Activated naive CD8-positive, alpha-beta T cell treated with anti-CD3 and anti-CD28 coated beads, Interleukin-2, amount 10 ng/mL, durations not matched to agents 7 days and 5 days (primary cell): ENCODE data around the gene FBF1. TPM values are rescaled to one million over a fixed set of nuclear protein-coding genes. Genes with fewer than 3 reads are reported as not detected.
A peak's percentile ranks its signal among the peaks of the same experiment; 100 is the strongest.
"Not testable (repeated sequence)": the region's sequence is repeated elsewhere in the genome, so short reads cannot be mapped to it uniquely, and the experiment has no call there.

Experiments
- ATAC-seq: fragments of 150-1000 bp; cut with Tn5 transposase; one replicate; pipeline ENCODE4 v1.10.0; 2021; ENCODE audit warnings: low read depth, moderate library complexity
- POLR2A ChIA-PET: fragments of 350-600 bp; sonication (Branson Sonifier 250); formaldehyde crosslinking; loops from one replicate; lab custom pipeline; 2021; ENCODE audit warnings: antibody characterized with exemption; lab: Charles Lee
- DNase-seq: peaks from one replicate; pipeline ENCODE4 v3.0.0; 2021
- H3K27ac Mint-ChIP-seq: one replicate; pipeline ENCODE4 v1.8.0; 2022; ENCODE audit warnings: mild to moderate bottlenecking, mixed read lengths
- H3K27me3 Mint-ChIP-seq: one replicate; pipeline ENCODE4 v1.8.0; 2022; ENCODE audit warnings: mild to moderate bottlenecking, moderate library complexity, mixed read lengths
- H3K36me3 Mint-ChIP-seq: one replicate; pipeline ENCODE4 v1.8.0; 2021; ENCODE audit warnings: mild to moderate bottlenecking, mixed read lengths
- H3K4me1 Mint-ChIP-seq: one replicate; pipeline ENCODE4 v1.8.0; 2021; ENCODE audit warnings: mixed read lengths
- H3K4me3 Mint-ChIP-seq: one replicate; pipeline ENCODE4 v1.8.0; 2022; ENCODE audit warnings: mild to moderate bottlenecking, moderate library complexity, mixed read lengths
- H3K9me3 Mint-ChIP-seq: one replicate; pipeline ENCODE4 v1.8.0; 2021; ENCODE audit warnings: mixed read lengths
- total RNA-seq, 2 experiments: library from RNA; stranded (reverse); gene quantifications; one replicate each; pipeline ENCODE4 v1.2.3, GENCODE V29; 2021

Gene FBF1
- total RNA-seq, 2 experiments from 2014 or later, result 28.5 to 36.0 TPM

GRCh38 chr17:75970626-75971025 lies 29.8 kb upstream of the FBF1 start:
- Mint-ChIP-seq H3K36me3 (peaks cover 11% of the 10 kb centered on the region), H3K27me3 (no peaks in the 10 kb centered on the region), H3K27ac (no peak overlapping the region), H3K4me1 (peaks cover 5% of the 10 kb centered on the region), H3K9me3 (no peaks in the 10 kb centered on the region), H3K4me3 (no peak overlapping the region)
- DNase-seq, result no peak
- ATAC-seq, result no peak
- POLR2A ChIA-PET, result no interaction called here

GRCh38 chr17:75970011-75970523 lies 29.2 kb upstream of the FBF1 start:
- POLR2A ChIA-PET, result no interaction called here
- H3K9me3 Mint-ChIP-seq, result no peaks in the 10 kb centered on the region
- ATAC-seq (no peak), DNase-seq (no peak)
- peaks cover 11% of the 10 kb centered on the region for H3K36me3 Mint-ChIP-seq
- no peak overlapping the region for H3K27ac Mint-ChIP-seq
- peaks cover 3% of the 10 kb centered on the region for H3K4me1 Mint-ChIP-seq
- H3K4me3 Mint-ChIP-seq, result no peak overlapping the region
- H3K27me3 Mint-ChIP-seq, result no peaks in the 10 kb centered on the region

- H3K4me1 Mint-ChIP-seq, H3K27me3 Mint-ChIP-seq, H3K4me3 Mint-ChIP-seq, ATAC-seq, H3K9me3 Mint-ChIP-seq, DNase-seq, H3K27ac Mint-ChIP-seq, POLR2A ChIA-PET: not testable (repeated sequence)
- H3K36me3 Mint-ChIP-seq, result peaks cover 11% of the 10 kb centered on the region
Measured at GRCh38 chr17:75969044-75969443, 28.2 kb upstream of the FBF1 start.

- POLR2A ChIA-PET, result interaction anchor here (0.6 to 0.8 kb wide), 2 partner anchors 13 to 90 kb away, joined by 3 to 4 read pairs; partner anchors contain the start of genes ACOX1 and TEN1
- no peak for ATAC-seq
- Mint-ChIP-seq H3K27me3 (no peaks in the 10 kb centered on the region), H3K4me1 (no peaks in the 10 kb centered on the region), H3K9me3 (no peaks in the 10 kb centered on the region), H3K27ac (no peak overlapping the region), H3K36me3 (peaks cover 3% of the 10 kb centered on the region), H3K4me3 (no peak overlapping the region)
- DNase-seq, result no peak
Measured at GRCh38 chr17:75965468-75965867, 24.6 kb upstream of the FBF1 start.

GRCh38 chr17:75959839-75960511 lies 19.1 kb upstream of the FBF1 start:
- Mint-ChIP-seq H3K9me3 (no peaks in the 10 kb centered on the region), H3K4me3 (no peak overlapping the region), H3K27me3 (no peaks in the 10 kb centered on the region), H3K36me3 (peaks cover 11% of the 10 kb centered on the region), H3K27ac (no peak overlapping the region), H3K4me1 (no peaks in the 10 kb centered on the region)
- no peak for DNase-seq
- ATAC-seq, result no peak
- POLR2A ChIA-PET, result no interaction called here

GRCh38 chr17:75959051-75959838 lies 18.4 kb upstream of the FBF1 start:
- DNase-seq, result no peak
- Mint-ChIP-seq H3K36me3 (peaks cover 10% of the 10 kb centered on the region), H3K4me3 (no peak overlapping the region), H3K4me1 (no peaks in the 10 kb centered on the region), H3K27me3 (no peaks in the 10 kb centered on the region), H3K27ac (no peak overlapping the region), H3K9me3 (no peaks in the 10 kb centered on the region)
- POLR2A ChIA-PET, result no interaction called here
- no peak for ATAC-seq

GRCh38 chr17:75950855-75951554 lies 10.2 kb upstream of the FBF1 start:
- peaks cover 13% of the 10 kb centered on the region for H3K4me1 Mint-ChIP-seq
- peak overlapping the region; percentile 83 for H3K27ac Mint-ChIP-seq
- H3K4me3 Mint-ChIP-seq, result peak overlapping the region; percentile 40
- H3K36me3 Mint-ChIP-seq, result peaks cover 26% of the 10 kb centered on the region
- H3K9me3 Mint-ChIP-seq, result no peaks in the 10 kb centered on the region
- H3K27me3 Mint-ChIP-seq, result no peaks in the 10 kb centered on the region
- DNase-seq, result no peak
- peak; percentile 65 for ATAC-seq
- POLR2A ChIA-PET, result interaction anchor here (0.6 to 0.7 kb wide), 3 partner anchors 25 to 35 kb away, joined by 3 to 7 read pairs (median 3); no protein-coding TSS in a partner anchor

- ATAC-seq (no peak), DNase-seq (no peak)
- Mint-ChIP-seq H3K27ac (no peak overlapping the region), H3K4me3 (no peak overlapping the region), H3K36me3 (peaks cover 22% of the 10 kb centered on the region), H3K4me1 (peaks cover 13% of the 10 kb centered on the region), H3K27me3 (no peaks in the 10 kb centered on the region), H3K9me3 (no peaks in the 10 kb centered on the region)
- POLR2A ChIA-PET, result no interaction called here
Measured at GRCh38 chr17:75950421-75950820, 9.6 kb upstream of the FBF1 start.

GRCh38 chr17:75945211-75945610 lies 4.4 kb upstream of the FBF1 start:
- H3K36me3 Mint-ChIP-seq, result peaks cover 8% of the 10 kb centered on the region
- DNase-seq (no peak), ATAC-seq (no peak)
- H3K4me3 Mint-ChIP-seq, result no peak overlapping the region
- H3K9me3 Mint-ChIP-seq, result no peaks in the 10 kb centered on the region
- no peak overlapping the region for H3K27ac Mint-ChIP-seq
- POLR2A ChIA-PET, result no interaction called here
- no peaks in the 10 kb centered on the region for H3K27me3 Mint-ChIP-seq
- peaks cover 8% of the 10 kb centered on the region for H3K4me1 Mint-ChIP-seq

GRCh38 chr17:75943491-75943890 lies 2.6 kb upstream of the FBF1 start:
- Mint-ChIP-seq H3K36me3 (peaks cover 6% of the 10 kb centered on the region), H3K4me3 (no peak overlapping the region), H3K9me3 (no peaks in the 10 kb centered on the region), H3K27me3 (no peaks in the 10 kb centered on the region), H3K4me1 (peaks cover 8% of the 10 kb centered on the region), H3K27ac (no peak overlapping the region)
- ATAC-seq (no peak), DNase-seq (no peak)
- POLR2A ChIA-PET, result no interaction called here

GRCh38 chr17:75942473-75942872 lies 1.6 kb upstream of the FBF1 start:
- ATAC-seq, result no peak
- no peak overlapping the region for H3K4me3 Mint-ChIP-seq
- POLR2A ChIA-PET, result interaction anchor here (0.7 to 1.0 kb wide), 2 partner anchors 36 to 43 kb away, joined by 3 to 6 read pairs; no protein-coding TSS in a partner anchor

GRCh38 chr17:75941442-75941819 lies 589 bp upstream of the FBF1 start:
- peak overlapping the region; percentile 91 for H3K4me3 Mint-ChIP-seq
- peak overlapping the region; percentile 83 for H3K27ac Mint-ChIP-seq
- no peaks in the 10 kb centered on the region for H3K9me3 Mint-ChIP-seq
- DNase-seq, result no peak
- peaks cover under 1% of the 10 kb centered on the region for H3K36me3 Mint-ChIP-seq
- no peaks in the 10 kb centered on the region for H3K27me3 Mint-ChIP-seq
- POLR2A ChIA-PET, result interaction anchor here (1.0 to 1.4 kb wide), 5 partner anchors 10 to 412 kb away, joined by 3 to 7 read pairs (median 4); partner anchors contain the start of genes ACOX1, PRPSAP1 and TEN1
- H3K4me1 Mint-ChIP-seq, result peaks cover 8% of the 10 kb centered on the region
- ATAC-seq, result no peak

More at GRCh38 chr17:75942473-75942872, 1.6 kb upstream of the FBF1 start:
- H3K9me3 Mint-ChIP-seq, result no peaks in the 10 kb centered on the region
- H3K27me3 Mint-ChIP-seq, result no peaks in the 10 kb centered on the region
- H3K4me1 Mint-ChIP-seq, result peaks cover 8% of the 10 kb centered on the region
- peaks cover 2% of the 10 kb centered on the region for H3K36me3 Mint-ChIP-seq
- H3K27ac Mint-ChIP-seq, result no peak overlapping the region
- no peak for DNase-seq

- H3K27me3 Mint-ChIP-seq, result no peaks in the 10 kb centered on the region
- POLR2A ChIA-PET, result interaction anchor here (0.6 kb wide), 1 partner anchor 27 kb away, joined by 3 read pairs; no protein-coding TSS in a partner anchor
- H3K4me1 Mint-ChIP-seq, result peaks cover 8% of the 10 kb centered on the region
- no peak for ATAC-seq
- no peaks in the 10 kb centered on the region for H3K36me3 Mint-ChIP-seq
- no peaks in the 10 kb centered on the region for H3K9me3 Mint-ChIP-seq
- H3K27ac Mint-ChIP-seq, result no peak overlapping the region
- no peak overlapping the region for H3K4me3 Mint-ChIP-seq
- no peak for DNase-seq
Measured at GRCh38 chr17:75937652-75938051, 3.2 kb downstream of the FBF1 start.
